Upper lobe of left lung (tissue), 4 donors: ENCODE measurements around the gene PLCB2.

Experiments
- CTCF ChIP-seq, 6 experiments: fragments of 450-650 bp in 4 of 6; fragments of 200-600 bp in 2 of 6; sonication (generic) in 2 of 6; IDR thresholded peaks; one replicate each; pipeline ENCODE4 v1.5.1; 2016 to 2019; ENCODE audit warnings: antibody characterized with exemption in 6 of 6
- POLR2A ChIP-seq, 4 donors: fragments of 450-650 bp; IDR thresholded peaks; one replicate each; pipeline ENCODE4 v1.5.1; 2016 to 2017; ENCODE audit warnings: antibody characterized with exemption in 4 of 4, mild to moderate bottlenecking in 2 of 4
- POLR2AphosphoS5 ChIP-seq, 2 donors: sonication (generic); formaldehyde crosslinking; IDR thresholded peaks; one replicate each; pipeline ENCODE4 v1.5.1; 2017; ENCODE audit warnings: antibody characterized with exemption in 2 of 2

GRCh38 chr15:40247406-40247971 lies 60.2 kb downstream of the PLCB2 start:
- TF ChIP-seq POLR2A (IDR thresholded peaks at IDR 0.05) (no peak), CTCF (IDR thresholded peaks at IDR 0.05) (no peak), POLR2AphosphoS5 (IDR thresholded peaks at IDR 0.05) (no peak)
